Measurements from ENCODE around the gene PKMYT1. TPM values are rescaled to one million over a fixed set of nuclear protein-coding genes. Genes with fewer than 3 reads are reported as not detected.

PKMYT1 gene
- polyA plus RNA-seq, 1 of the 3 experiments (the other 2 are of a cell fraction) = 8.5 TPM

- TF ChIP-seq TEAD4 (IDR thresholded peaks at IDR 0.05; ENCODE audit: borderline replicate concordance, insufficient read depth) (no peak), RAD21 (IDR thresholded peaks at IDR 0.05; ENCODE audit: low read length) (no peak), RXRA (IDR thresholded peaks at IDR 0.05; ENCODE audit: borderline replicate concordance, low read depth) (no peak), YY1 (IDR thresholded peaks at IDR 0.05; ENCODE audit: low read depth) (no peak), ZBTB33 (IDR thresholded peaks at IDR 0.05; ENCODE audit: borderline replicate concordance, low read depth) (no peak), MEF2A (IDR thresholded peaks at IDR 0.05; ENCODE audit: borderline replicate concordance, low read depth) (no peak), TCF12 (IDR thresholded peaks at IDR 0.05) (no peak), JUND (IDR thresholded peaks at IDR 0.05) (no peak), NFIC (IDR thresholded peaks at IDR 0.05; ENCODE audit: borderline replicate concordance) (no peak), USF2 (IDR thresholded peaks at IDR 0.05; ENCODE audit: borderline replicate concordance, low read depth, low read length) (no peak), EP300 (IDR thresholded peaks at IDR 0.05; ENCODE audit: borderline replicate concordance in 1 of 2, low read depth in 1 of 2, low read length in 1 of 2) (no peak), MXI1 (IDR thresholded peaks at IDR 0.05; ENCODE audit: low read depth, low read length) (no peak), FOSL2 (IDR thresholded peaks at IDR 0.05; ENCODE audit: borderline replicate concordance, low read depth) (no peak), EZH2phosphoT487 (IDR thresholded peaks at IDR 0.05; ENCODE audit: borderline replicate concordance, low read depth) (no peak)
- TF ChIP-seq, protein P1, sequence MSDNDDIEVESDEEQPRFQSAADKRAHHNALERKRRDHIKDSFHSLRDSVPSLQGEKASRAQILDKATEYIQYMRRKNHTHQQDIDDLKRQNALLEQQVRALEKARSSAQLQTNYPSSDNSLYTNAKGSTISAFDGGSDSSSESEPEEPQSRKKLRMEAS (IDR thresholded peaks at IDR 0.05; ENCODE audit: low read depth) = no peak
- H3K79me2 ChIP-seq (ENCODE audit: insufficient read depth) = no peaks in the 10 kb centered on the region; the same call in 1 of the 2 replicates
- CTCF ChIA-PET = interaction anchor here (0.7 to 1.0 kb wide), 3 partner anchors 18 to 53 kb away, joined by 3 read pairs; partner anchors contain the start of gene TNFRSF12A
- H3K27ac ChIP-seq (ENCODE audit: low read depth in 2 of 2, low read length in 1 of 2) = no peak overlapping the region
- H3K4me1 ChIP-seq (ENCODE audit: control insufficient read depth in 1 of 2, insufficient read depth in 2 of 2, low read depth in 1 of 2, low read length in 1 of 2) = peaks cover 0 to 36% of the 10 kb centered on the region in 2 experiments; a peak in 1 of 4 replicates
- no peak overlapping the region for H3K4me3 ChIP-seq (ENCODE audit: low read depth in 2 of 2, low read length in 1 of 2)
- no peaks in the 10 kb centered on the region for H3K27me3 ChIP-seq (ENCODE audit: insufficient read depth)
- no peak overlapping the region for H3K9ac ChIP-seq
- H3F3A ChIP-seq (replicated peaks; ENCODE audit: insufficient read depth) = peaks cover 9% of the 10 kb centered on the region
- no peak overlapping the region for H2AFZ ChIP-seq (ENCODE audit: low read depth)
- no peaks in the 10 kb centered on the region for H3K9me3 ChIP-seq
- H3K36me3 ChIP-seq (replicated peaks in 1 of 2; ENCODE audit: control insufficient read depth in 1 of 2, insufficient read depth in 2 of 2, low read length in 1 of 2) = no peaks in the 10 kb centered on the region
- 96% methylated on average over 36 of the region's 46 CpGs for WGBS (ENCODE audit: low lambda C conversion rate)
- no peak overlapping the region for H3K4me2 ChIP-seq
- no peak for DNase-seq
- H3K9me2 ChIP-seq = no peaks in the 10 kb centered on the region
- POLR2A ChIA-PET = no interaction called here
- peaks cover 15% of the 10 kb centered on the region for H4K20me1 ChIP-seq (ENCODE audit: insufficient read depth)
Observed at GRCh38 chr16:2966808-2967191, 13.4 kb downstream of the PKMYT1 start.

All from SK-N-SH (cell line).